GM18861 (cell line): ENCODE results near the gene SIGLEC6.

ENCODE experiments used
- ATAC-seq: cut with Tn5 transposase; IDR thresholded peaks from one replicate; pipeline ENCODE4 v1.9.1; 2021; ENCODE audit not compliant: unreplicated experiment

SIGLEC6 gene

GRCh38 chr19:51477344-51477743, 54.1 kb downstream of the SIGLEC6 start:
- no peak for ATAC-seq

DNA sequence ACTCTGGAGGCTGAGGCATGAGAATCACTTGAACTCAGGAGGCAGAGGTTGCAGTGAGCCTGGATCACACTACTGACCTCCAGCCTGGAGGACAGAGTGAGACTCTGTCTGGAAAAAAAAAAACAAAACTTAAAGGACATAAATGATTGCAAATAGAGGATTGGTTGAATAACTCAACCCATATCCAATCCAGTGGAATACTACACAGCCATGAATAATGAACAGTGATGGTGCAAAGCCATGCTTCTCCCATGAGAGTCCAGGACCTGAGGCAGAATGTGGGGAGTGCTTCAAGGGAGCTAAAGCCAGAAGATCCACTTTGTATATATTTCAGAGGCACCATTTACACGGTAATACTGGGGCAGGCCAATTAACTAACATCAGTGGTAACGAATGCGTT, 55.3 kb downstream of the SIGLEC6 start:
- ATAC-seq = no peak

GRCh38 chr19:51473009-51473707, 58.3 kb downstream of the SIGLEC6 start:
- ATAC-seq = no peak

- ATAC-seq = no peak
Observed at GRCh38 chr19:51472607-51473006, 58.9 kb downstream of the SIGLEC6 start.

DNA sequence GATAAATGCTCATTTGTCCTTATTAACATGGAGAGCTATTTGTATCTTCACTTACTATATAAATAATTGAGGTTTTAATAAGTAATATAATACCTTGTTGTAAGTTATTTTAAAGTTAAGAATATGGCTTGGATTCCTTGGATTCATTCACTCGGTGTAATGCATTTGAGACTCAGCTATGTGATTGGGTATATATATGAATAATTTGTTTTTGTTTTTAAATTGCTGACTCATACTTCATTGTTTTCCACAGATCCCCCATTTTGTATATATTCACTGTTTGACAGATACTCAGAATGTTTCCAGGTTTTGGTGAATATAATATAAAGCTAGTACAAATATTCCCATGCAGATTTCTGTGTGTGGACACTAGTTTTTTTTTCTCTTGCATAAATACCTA, 59.9 kb downstream of the SIGLEC6 start:
- ATAC-seq = no peak

DNA sequence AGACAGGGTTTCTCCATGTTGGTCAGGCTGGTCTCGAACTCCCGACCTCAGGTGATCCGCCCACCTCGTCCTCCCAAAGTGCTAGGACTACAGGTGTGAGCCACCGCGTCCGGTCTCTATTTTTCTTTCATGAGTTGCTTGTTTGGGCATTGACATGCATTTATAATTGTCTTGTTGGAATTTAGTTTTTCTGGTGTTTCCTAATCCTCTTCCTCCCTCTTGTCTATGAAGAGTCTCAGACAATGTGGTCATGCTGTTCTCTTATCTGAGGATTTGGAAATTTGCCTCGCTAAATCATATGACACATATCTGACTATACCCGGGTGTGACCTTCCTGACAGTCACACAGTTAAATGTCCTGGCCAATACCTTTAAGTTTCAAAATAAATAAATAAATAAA, 60.5 kb downstream of the SIGLEC6 start:
- ATAC-seq = no peak

- no peak for ATAC-seq
Observed at GRCh38 chr19:51469629-51470028, 61.8 kb downstream of the SIGLEC6 start.

DNA sequence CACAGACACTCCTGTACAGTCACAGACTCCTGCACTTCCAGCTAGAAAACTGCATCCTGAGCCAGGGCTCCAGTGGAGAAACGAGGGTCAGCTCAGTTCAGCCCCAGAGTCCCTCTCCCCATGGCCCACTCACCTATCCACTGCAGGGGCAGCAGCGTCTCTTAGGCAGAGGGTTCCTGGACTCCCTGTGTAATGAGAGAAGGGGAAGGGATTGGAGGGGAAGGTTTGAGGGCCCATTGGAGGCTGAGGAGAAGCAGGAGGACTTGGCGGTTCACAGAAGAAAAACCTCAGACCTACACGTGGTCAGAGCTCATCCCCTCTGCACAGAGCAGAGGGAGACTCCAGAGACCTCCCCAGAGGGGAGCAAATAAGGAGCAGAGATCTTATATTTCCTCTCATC, 62.3 kb downstream of the SIGLEC6 start:
- no peak for ATAC-seq

DNA sequence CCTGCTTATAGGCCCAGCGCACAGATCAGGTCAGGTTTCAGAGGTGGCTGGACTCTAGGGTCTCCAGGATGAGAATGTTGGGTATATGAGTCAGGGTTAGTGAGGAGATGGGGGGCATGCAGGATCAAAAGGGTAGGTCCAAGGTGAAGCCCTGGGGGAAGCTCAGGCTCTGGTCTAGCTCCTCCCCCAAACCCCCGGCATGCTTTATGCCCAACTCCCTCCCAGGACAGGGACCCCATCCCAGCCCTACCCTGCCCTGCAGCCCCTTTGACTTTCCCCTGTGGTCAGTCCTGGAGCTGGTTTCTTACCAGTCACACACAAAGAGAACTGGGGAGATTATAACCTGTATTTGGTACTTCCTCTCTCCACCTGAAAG, 62.9 kb downstream of the SIGLEC6 start:
- ATAC-seq = no peak

- no peak for ATAC-seq
Observed at GRCh38 chr19:51467864-51468544, 63.5 kb downstream of the SIGLEC6 start.
